ENCODE data around the gene STAT6. TPM values are rescaled to one million over a fixed set of nuclear protein-coding genes. Genes with fewer than 3 reads are reported as not detected.
"Not testable (repeated sequence)": the region's sequence is repeated elsewhere in the genome, so short reads cannot be mapped to it uniquely, and the experiment has no call there.

Gene STAT6
- polyA plus RNA-seq, 2 of the 4 experiments (the other 2 are of a cell fraction): 58.8 to 59.0 TPM

- FAIRE-seq: no peak
- CTCF ChIA-PET: interaction anchor here (0.8 to 20.0 kb wide), 37 partner anchors 8 to 329 kb away, joined by 3 to 1152 read pairs (median 6); partner anchors contain the start of genes LRP1-AS, NXPH4 and STAT6
These were observed 12.7 kb upstream of the STAT6 start for GRCh38 chr12:57123813-57124212.

GRCh38 chr12:57120718-57121117 lies 9.6 kb upstream of the STAT6 start:
- not testable (repeated sequence) for H3K4me1 ChIP-seq; H3K4me3 ChIP-seq; ATAC-seq; H3K27ac ChIP-seq; DNase-seq (ENCODE audit: low read depth in 1 of 2, low spot score in 1 of 2); H3K4me2 ChIP-seq; FAIRE-seq; H3K9me3 ChIP-seq
- ChIA-PET POLR2A (interaction anchor here (0.7 kb wide), 1 partner anchor 829 kb away, joined by 3 read pairs; no protein-coding TSS in a partner anchor), CTCF (interaction anchor here (1.1 to 20.0 kb wide), 7 partner anchors 9 to 57 kb away, joined by 3 to 1152 read pairs (median 50); partner anchors contain the start of genes LRP1-AS and STAT6)
- 90% methylated on average over 11 of the region's 11 CpGs for WGBS (ENCODE audit: missing lambda C conversion rate)

More at GRCh38 chr12:57123813-57124212, 12.7 kb upstream of the STAT6 start:
- no peak for ATAC-seq
- TF ChIP-seq HOXB5 (CRISPR knock-in tag; IDR thresholded peaks at IDR 0.05) (no peak), EP300 (IDR thresholded peaks at IDR 0.05) (no peak), NR3C1 (IDR thresholded peaks at IDR 0.05) (no peak), HOXB13 (CRISPR knock-in tag; IDR thresholded peaks at IDR 0.05; ENCODE audit: low read depth) (peak; percentile 17; the same call in 1 of the 2 replicates), RAD21 (conservative IDR thresholded peaks at IDR 0.05 in 1 of 2, IDR thresholded peaks at IDR 0.05 in 1 of 2) (no peak), E2F6 (IDR thresholded peaks at IDR 0.05; ENCODE audit: borderline replicate concordance, low read depth) (no peak)
- Histone ChIP-seq H3K9me3 (peaks cover 4% of the 10 kb centered on the region; the same call in 1 of the 3 replicates), H3K4me3 (no peak overlapping the region), H3K4me2 (no peak overlapping the region), H3K27ac (no peak overlapping the region), H3K4me1 (peaks cover 5% of the 10 kb centered on the region; the same call in 1 of the 3 replicates)
- POLR2A ChIA-PET: no interaction called here
- WGBS (ENCODE audit: missing lambda C conversion rate): 25% methylated on average over 2 of the region's 2 CpGs
- DNase-seq (ENCODE audit: low read depth in 1 of 2, low spot score in 1 of 2): no peak

DNA sequence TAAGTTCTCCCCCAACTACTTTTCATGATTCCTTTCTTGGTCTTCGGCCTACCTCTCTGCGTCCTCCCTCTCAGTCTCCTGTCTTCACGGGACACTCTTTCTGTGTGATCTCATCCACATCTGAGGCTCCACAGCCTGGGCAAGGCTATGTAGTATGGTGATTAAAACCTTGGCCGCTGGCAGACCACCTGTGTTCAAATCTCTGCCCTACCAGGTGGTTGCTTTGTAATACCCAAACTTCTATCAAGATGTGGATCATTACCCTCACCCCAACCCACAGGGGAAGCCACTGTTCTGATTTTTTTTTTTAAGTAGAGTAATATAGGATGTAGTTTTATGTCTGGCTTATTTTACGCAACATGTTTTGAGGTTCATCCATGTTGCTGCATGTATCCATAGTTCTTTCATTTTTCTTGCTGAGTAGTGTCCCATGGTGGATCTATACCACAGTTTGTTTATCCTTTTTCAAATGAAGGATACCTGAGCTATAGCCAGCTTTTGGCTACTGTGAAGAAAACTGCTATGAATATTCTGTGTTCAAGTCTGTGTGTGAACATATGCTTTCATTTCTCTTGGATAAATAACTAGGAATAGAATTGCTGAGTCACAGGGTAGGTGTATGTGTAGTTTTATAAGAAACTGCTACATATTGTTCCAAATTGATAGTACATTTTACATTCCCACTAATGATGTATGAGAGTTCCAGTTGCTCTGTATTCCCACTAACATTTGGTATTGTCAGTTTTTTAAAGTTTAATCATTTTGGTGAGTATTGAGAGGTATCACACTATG lies 8.3 kb upstream of the STAT6 start:
- no peak overlapping the region for H3K4me2 ChIP-seq
- H3K4me3 ChIP-seq: no peak overlapping the region
- DNase-seq (ENCODE audit: low read depth in 1 of 2, low spot score in 1 of 2): no peak
- WGBS (ENCODE audit: missing lambda C conversion rate): 91% methylated on average over 5 of the region's 5 CpGs
- peaks cover 4% of the 10 kb centered on the region; the same call in 1 of the 3 replicates for H3K9me3 ChIP-seq
- ChIA-PET POLR2A (interaction anchor here (0.7 kb wide), 1 partner anchor 828 kb away, joined by 3 read pairs; no protein-coding TSS in a partner anchor), CTCF (interaction anchor here (1.0 to 20.0 kb wide), 7 partner anchors 8 to 118 kb away, joined by 3 to 1152 read pairs (median 5); partner anchors contain the start of genes LRP1 and STAT6)
- H3K27ac ChIP-seq: peak overlapping the region in 1 of 2 experiments; percentile 24; a peak in 1 of 6 replicates
- no peak for ATAC-seq
- H3K4me1 ChIP-seq: no peaks in the 10 kb centered on the region
- TF ChIP-seq NFE2L2 (conservative IDR thresholded peaks at IDR 0.05; ENCODE audit: low read length) (peak; percentile 72), EHMT2 (IDR thresholded peaks at IDR 0.05; ENCODE audit: low read depth) (no peak), ELK1 (IDR thresholded peaks at IDR 0.05; ENCODE audit: low read depth, low read length) (no peak), ESRRA (IDR thresholded peaks at IDR 0.05; ENCODE audit: borderline replicate concordance, low read length) (no peak), SREBF2 (IDR thresholded peaks at IDR 0.05) (no peak), ZC3H11A (IDR thresholded peaks at IDR 0.05) (no peak), MAFK (IDR thresholded peaks at IDR 0.05; ENCODE audit: partially characterized antibody) (peak; percentile 84), HOXB5 (CRISPR knock-in tag; IDR thresholded peaks at IDR 0.05) (no peak), E2F6 (IDR thresholded peaks at IDR 0.05; ENCODE audit: borderline replicate concordance, low read depth) (no peak)
- TF ChIP-seq, protein P1, sequence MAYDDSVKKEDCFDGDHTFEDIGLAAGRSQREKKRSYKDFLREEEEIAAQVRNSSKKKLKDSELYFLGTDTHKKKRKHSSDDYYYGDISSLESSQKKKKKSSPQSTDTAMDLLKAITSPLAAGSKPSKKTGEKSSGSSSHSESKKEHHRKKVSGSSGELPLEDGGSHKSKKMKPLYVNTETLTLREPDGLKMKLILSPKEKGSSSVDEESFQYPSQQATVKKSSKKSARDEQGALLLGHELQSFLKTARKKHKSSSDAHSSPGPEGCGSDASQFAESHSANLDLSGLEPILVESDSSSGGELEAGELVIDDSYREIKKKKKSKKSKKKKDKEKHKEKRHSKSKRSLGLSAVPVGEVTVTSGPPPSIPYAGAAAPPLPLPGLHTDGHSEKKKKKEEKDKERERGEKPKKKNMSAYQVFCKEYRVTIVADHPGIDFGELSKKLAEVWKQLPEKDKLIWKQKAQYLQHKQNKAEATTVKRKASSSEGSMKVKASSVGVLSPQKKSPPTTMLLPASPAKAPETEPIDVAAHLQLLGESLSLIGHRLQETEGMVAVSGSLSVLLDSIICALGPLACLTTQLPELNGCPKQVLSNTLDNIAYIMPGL (CRISPR knock-in tag; IDR thresholded peaks at IDR 0.05; ENCODE audit: borderline replicate concordance): no peak
- no peak for FAIRE-seq

Data from A549 (cell line).